HG03469 (cell line): ENCODE data around the gene RDM1.
"Not testable (repeated sequence)": the region's sequence is repeated elsewhere in the genome, so short reads cannot be mapped to it uniquely, and the experiment has no call there.

Experiments used
- ATAC-seq: cut with Tn5 transposase; IDR thresholded peaks from one replicate; pipeline ENCODE4 v1.9.1; 2021; ENCODE audit warnings: mild to moderate bottlenecking, moderate library complexity, moderate number of reproducible peaks; ENCODE audit not compliant: unreplicated experiment

The RDM1 gene

GRCh38 chr17:35930211-35931065, at the start of gene RDM1:
Gene RDM1 (minus strand): TSS chr17:35930773. CDS start chr17:35930727, 46 bp downstream.
- ATAC-seq, result no peak

- ATAC-seq, result no peak
These were observed 47.8 kb upstream of the RDM1 start for GRCh38 chr17:35978346-35978745.

GRCh38 chr17:35977509-35977908, 46.9 kb upstream of the RDM1 start:
- no peak for ATAC-seq

GRCh38 chr17:35973333-35974260, 43.0 kb upstream of the RDM1 start:
- no peak for ATAC-seq

GRCh38 chr17:35972945-35973332, 42.4 kb upstream of the RDM1 start:
- no peak for ATAC-seq

- ATAC-seq, result no peak
These were observed 42.0 kb upstream of the RDM1 start for GRCh38 chr17:35972535-35972934.

GRCh38 chr17:35972066-35972465, 41.5 kb upstream of the RDM1 start:
- ATAC-seq, result no peak

GRCh38 chr17:35969558-35970380, 39.2 kb upstream of the RDM1 start:
- no peak for ATAC-seq

GRCh38 chr17:35968520-35969054, 38.0 kb upstream of the RDM1 start:
- ATAC-seq, result no peak

GRCh38 chr17:35965272-35965671, 34.7 kb upstream of the RDM1 start:
- ATAC-seq, result no peak

- no peak for ATAC-seq
These were observed 33.1 kb upstream of the RDM1 start for GRCh38 chr17:35963663-35964062.

- ATAC-seq, result no peak
These were observed 23.1 kb upstream of the RDM1 start for GRCh38 chr17:35953720-35954119.

- no peak for ATAC-seq
These were observed 18.8 kb upstream of the RDM1 start for GRCh38 chr17:35949401-35949800.

- ATAC-seq, result no peak
These were observed 17.5 kb upstream of the RDM1 start for GRCh38 chr17:35948092-35948491.

GRCh38 chr17:35947156-35947585, 16.6 kb upstream of the RDM1 start:
- no peak for ATAC-seq

GRCh38 chr17:35944151-35944550, 13.6 kb upstream of the RDM1 start:
- ATAC-seq, result no peak

- ATAC-seq, result no peak
These were observed 13.0 kb upstream of the RDM1 start, which contains the start of gene LYZL6 for GRCh38 chr17:35943537-35943936. Gene LYZL6 (minus strand): TSS chr17:35943713. CDS start chr17:35939356, 4,357 bp downstream.

GRCh38 chr17:35942588-35943186, 12.1 kb upstream of the RDM1 start:
- ATAC-seq, result no peak

- not testable (repeated sequence) for ATAC-seq
These were observed 7.9 kb upstream of the RDM1 start for GRCh38 chr17:35938492-35938891.

- no peak for ATAC-seq
These were observed 5.5 kb upstream of the RDM1 start for GRCh38 chr17:35936063-35936462.
